Measurements from ENCODE around the gene UBASH3A.
"Not testable (repeated sequence)": the region's sequence is repeated elsewhere in the genome, so short reads cannot be mapped to it uniquely, and the experiment has no call there.

UBASH3A gene

GRCh38 chr21:42466700-42467099 is 63.0 kb downstream of the UBASH3A start:
- Histone ChIP-seq H3K36me3 (ENCODE audit: control insufficient read depth, insufficient read depth, low read length) (no peaks in the 10 kb centered on the region), H3K4me3 (ENCODE audit: low read length) (no peak overlapping the region), H3K4me1 (ENCODE audit: control insufficient read depth, insufficient read depth, low read length) (no peaks in the 10 kb centered on the region), H3K9ac (ENCODE audit: low read length) (no peak overlapping the region), H3K27me3 (ENCODE audit: control insufficient read depth, insufficient read depth, low read length) (no peaks in the 10 kb centered on the region), H3K27ac (ENCODE audit: low read depth, low read length) (no peak overlapping the region)

GRCh38 chr21:42467140-42467983 is 63.7 kb downstream of the UBASH3A start:
- Histone ChIP-seq H3K4me1 (ENCODE audit: control insufficient read depth, insufficient read depth, low read length) (no peaks in the 10 kb centered on the region), H3K4me3 (ENCODE audit: low read length) (no peak overlapping the region), H3K27ac (ENCODE audit: low read depth, low read length) (no peak overlapping the region), H3K9ac (ENCODE audit: low read length) (no peak overlapping the region), H3K27me3 (ENCODE audit: control insufficient read depth, insufficient read depth, low read length) (no peaks in the 10 kb centered on the region), H3K36me3 (ENCODE audit: control insufficient read depth, insufficient read depth, low read length) (no peaks in the 10 kb centered on the region)

- no peaks in the 10 kb centered on the region for H3K27me3 ChIP-seq (ENCODE audit: control insufficient read depth, insufficient read depth, low read length)
- H3K9ac ChIP-seq (ENCODE audit: low read length), result no peak overlapping the region
- H3K4me3 ChIP-seq (ENCODE audit: low read length), result no peak overlapping the region
- H3K27ac ChIP-seq (ENCODE audit: low read depth, low read length), result no peak overlapping the region
- H3K4me1 ChIP-seq (ENCODE audit: control insufficient read depth, insufficient read depth, low read length), result no peaks in the 10 kb centered on the region
- no peaks in the 10 kb centered on the region for H3K36me3 ChIP-seq (ENCODE audit: control insufficient read depth, insufficient read depth, low read length)
Measured at GRCh38 chr21:42468491-42469131, 64.9 kb downstream of the UBASH3A start.

- Histone ChIP-seq H3K4me1 (ENCODE audit: control insufficient read depth, insufficient read depth, low read length) (no peaks in the 10 kb centered on the region), H3K27me3 (ENCODE audit: control insufficient read depth, insufficient read depth, low read length) (no peaks in the 10 kb centered on the region), H3K27ac (ENCODE audit: low read depth, low read length) (no peak overlapping the region), H3K36me3 (ENCODE audit: control insufficient read depth, insufficient read depth, low read length) (no peaks in the 10 kb centered on the region), H3K9ac (ENCODE audit: low read length) (no peak overlapping the region), H3K4me3 (ENCODE audit: low read length) (no peak overlapping the region)
Measured at GRCh38 chr21:42469272-42469671, 65.6 kb downstream of the UBASH3A start.

- H3K36me3 ChIP-seq (ENCODE audit: control insufficient read depth, insufficient read depth, low read length); H3K27ac ChIP-seq (ENCODE audit: low read depth, low read length); H3K27me3 ChIP-seq (ENCODE audit: control insufficient read depth, insufficient read depth, low read length); H3K4me3 ChIP-seq (ENCODE audit: low read length); H3K9ac ChIP-seq (ENCODE audit: low read length); H3K4me1 ChIP-seq (ENCODE audit: control insufficient read depth, insufficient read depth, low read length): not testable (repeated sequence)
Measured at GRCh38 chr21:42469726-42470125, 66.0 kb downstream of the UBASH3A start.

- H3K27ac ChIP-seq (ENCODE audit: low read depth, low read length), result no peak overlapping the region
- no peak overlapping the region for H3K9ac ChIP-seq (ENCODE audit: low read length)
- H3K27me3 ChIP-seq (ENCODE audit: control insufficient read depth, insufficient read depth, low read length), result no peaks in the 10 kb centered on the region
- no peaks in the 10 kb centered on the region for H3K36me3 ChIP-seq (ENCODE audit: control insufficient read depth, insufficient read depth, low read length)
- H3K4me1 ChIP-seq (ENCODE audit: control insufficient read depth, insufficient read depth, low read length), result no peaks in the 10 kb centered on the region
- H3K4me3 ChIP-seq (ENCODE audit: low read length), result no peak overlapping the region
Measured at GRCh38 chr21:42471206-42471605, 67.5 kb downstream of the UBASH3A start.

GRCh38 chr21:42471716-42472330 is 68.1 kb downstream of the UBASH3A start:
- no peak overlapping the region for H3K4me3 ChIP-seq (ENCODE audit: low read length)
- H3K27me3 ChIP-seq (ENCODE audit: control insufficient read depth, insufficient read depth, low read length), result no peaks in the 10 kb centered on the region
- H3K9ac ChIP-seq (ENCODE audit: low read length), result no peak overlapping the region
- H3K4me1 ChIP-seq (ENCODE audit: control insufficient read depth, insufficient read depth, low read length), result no peaks in the 10 kb centered on the region
- no peak overlapping the region for H3K27ac ChIP-seq (ENCODE audit: low read depth, low read length)
- no peaks in the 10 kb centered on the region for H3K36me3 ChIP-seq (ENCODE audit: control insufficient read depth, insufficient read depth, low read length)

- Histone ChIP-seq H3K4me1 (ENCODE audit: control insufficient read depth, insufficient read depth, low read length) (no peaks in the 10 kb centered on the region), H3K27ac (ENCODE audit: low read depth, low read length) (no peak overlapping the region), H3K36me3 (ENCODE audit: control insufficient read depth, insufficient read depth, low read length) (no peaks in the 10 kb centered on the region), H3K4me3 (ENCODE audit: low read length) (no peak overlapping the region), H3K27me3 (ENCODE audit: control insufficient read depth, insufficient read depth, low read length) (no peaks in the 10 kb centered on the region), H3K9ac (ENCODE audit: low read length) (no peak overlapping the region)
Measured at GRCh38 chr21:42472521-42472920, 68.8 kb downstream of the UBASH3A start.

- Histone ChIP-seq H3K36me3 (ENCODE audit: control insufficient read depth, insufficient read depth, low read length) (no peaks in the 10 kb centered on the region), H3K27ac (ENCODE audit: low read depth, low read length) (no peak overlapping the region), H3K9ac (ENCODE audit: low read length) (no peak overlapping the region), H3K4me3 (ENCODE audit: low read length) (no peak overlapping the region), H3K4me1 (ENCODE audit: control insufficient read depth, insufficient read depth, low read length) (no peaks in the 10 kb centered on the region), H3K27me3 (ENCODE audit: control insufficient read depth, insufficient read depth, low read length) (no peaks in the 10 kb centered on the region)
Measured at GRCh38 chr21:42473498-42474042, 69.9 kb downstream of the UBASH3A start.

GRCh38 chr21:42474043-42474831 is 70.5 kb downstream of the UBASH3A start:
- Histone ChIP-seq H3K4me1 (ENCODE audit: control insufficient read depth, insufficient read depth, low read length) (no peaks in the 10 kb centered on the region), H3K27ac (ENCODE audit: low read depth, low read length) (no peak overlapping the region), H3K27me3 (ENCODE audit: control insufficient read depth, insufficient read depth, low read length) (no peaks in the 10 kb centered on the region), H3K36me3 (ENCODE audit: control insufficient read depth, insufficient read depth, low read length) (no peaks in the 10 kb centered on the region), H3K9ac (ENCODE audit: low read length) (no peak overlapping the region), H3K4me3 (ENCODE audit: low read length) (no peak overlapping the region)

- Histone ChIP-seq H3K4me3 (ENCODE audit: low read length) (no peak overlapping the region), H3K36me3 (ENCODE audit: control insufficient read depth, insufficient read depth, low read length) (no peaks in the 10 kb centered on the region), H3K27ac (ENCODE audit: low read depth, low read length) (no peak overlapping the region), H3K4me1 (ENCODE audit: control insufficient read depth, insufficient read depth, low read length) (no peaks in the 10 kb centered on the region), H3K9ac (ENCODE audit: low read length) (no peak overlapping the region), H3K27me3 (ENCODE audit: control insufficient read depth, insufficient read depth, low read length) (no peaks in the 10 kb centered on the region)
Measured at GRCh38 chr21:42475036-42475435, 71.3 kb downstream of the UBASH3A start.

Measured in rectal smooth muscle tissue (tissue), 1 donor.